CD4-positive, alpha-beta T cell treated with Interleukin-17A for 1 hour (primary cell): Measurements from ENCODE around the gene ALG14.
"Not testable (repeated sequence)": the region's sequence is repeated elsewhere in the genome, so short reads cannot be mapped to it uniquely, and the experiment has no call there.

ENCODE experiments used
- DNase-seq: peaks from one replicate; pipeline ENCODE4 v3.0.0-alpha.2; 2020

ALG14 gene

GRCh38 chr1:95086949-95087533 is 14.3 kb upstream of the ALG14 start:
- DNase-seq = no peak

GRCh38 chr1:95085376-95085775 is 12.6 kb upstream of the ALG14 start:
- DNase-seq = no peak

GRCh38 chr1:95084317-95085176 is 11.8 kb upstream of the ALG14 start:
- peak; percentile 43 for DNase-seq

- DNase-seq = no peak
Observed at GRCh38 chr1:95080879-95081278, 8.1 kb upstream of the ALG14 start.

- DNase-seq = no peak
Observed at GRCh38 chr1:95080446-95080845, 7.7 kb upstream of the ALG14 start.

GRCh38 chr1:95076034-95076433 is 3.3 kb upstream of the ALG14 start:
- DNase-seq = no peak

- DNase-seq = peak; percentile 4
Observed at GRCh38 chr1:95073446-95073845, 695 bp upstream of the ALG14 start.

- no peak for DNase-seq
Observed at GRCh38 chr1:95072117-95072516, 634 bp downstream of the ALG14 start.

GRCh38 chr1:95071539-95071938 is 1.2 kb downstream of the ALG14 start:
- no peak for DNase-seq

GRCh38 chr1:95069710-95070093 is 3.0 kb downstream of the ALG14 start:
- DNase-seq = no peak

GRCh38 chr1:95068956-95069709 is 3.6 kb downstream of the ALG14 start:
- DNase-seq = no peak

- DNase-seq = no peak
Observed at GRCh38 chr1:95067568-95067967, 5.2 kb downstream of the ALG14 start.

- no peak for DNase-seq
Observed at GRCh38 chr1:95067062-95067461, 5.7 kb downstream of the ALG14 start.

- DNase-seq = no peak
Observed at GRCh38 chr1:95061445-95062006, 11.2 kb downstream of the ALG14 start.

- no peak for DNase-seq
Observed at GRCh38 chr1:95058974-95059373, 13.8 kb downstream of the ALG14 start.

- no peak for DNase-seq
Observed at GRCh38 chr1:95057351-95057750, 15.4 kb downstream of the ALG14 start.

GRCh38 chr1:95049935-95050334 is 22.8 kb downstream of the ALG14 start:
- DNase-seq = no peak

GRCh38 chr1:95048317-95048716 is 24.4 kb downstream of the ALG14 start:
- no peak for DNase-seq

- not testable (repeated sequence) for DNase-seq
Observed at GRCh38 chr1:95047624-95048023, 25.1 kb downstream of the ALG14 start.

- no peak for DNase-seq
Observed at GRCh38 chr1:95046359-95046758, 26.4 kb downstream of the ALG14 start.

GRCh38 chr1:95043141-95043980 is 29.4 kb downstream of the ALG14 start:
- peak; percentile 81 for DNase-seq

- no peak for DNase-seq
Observed at GRCh38 chr1:95042286-95042685, 30.5 kb downstream of the ALG14 start.
